Measurements from ENCODE around the gene CEP170B.
"Not testable (repeated sequence)": the region's sequence is repeated elsewhere in the genome, so short reads cannot be mapped to it uniquely, and the experiment has no call there.

The CEP170B gene

GRCh38 chr14:104917116-104917515, 52.0 kb downstream of the CEP170B start:
- DNase-seq = no peak

GRCh38 chr14:104917993-104918392, 52.9 kb downstream of the CEP170B start:
- DNase-seq = no peak

- DNase-seq = not testable (repeated sequence)
Measured at GRCh38 chr14:104919152-104919992, 54.3 kb downstream of the CEP170B start.

- no peak for DNase-seq
Measured at GRCh38 chr14:104919993-104920315, 54.9 kb downstream of the CEP170B start.

DNA sequence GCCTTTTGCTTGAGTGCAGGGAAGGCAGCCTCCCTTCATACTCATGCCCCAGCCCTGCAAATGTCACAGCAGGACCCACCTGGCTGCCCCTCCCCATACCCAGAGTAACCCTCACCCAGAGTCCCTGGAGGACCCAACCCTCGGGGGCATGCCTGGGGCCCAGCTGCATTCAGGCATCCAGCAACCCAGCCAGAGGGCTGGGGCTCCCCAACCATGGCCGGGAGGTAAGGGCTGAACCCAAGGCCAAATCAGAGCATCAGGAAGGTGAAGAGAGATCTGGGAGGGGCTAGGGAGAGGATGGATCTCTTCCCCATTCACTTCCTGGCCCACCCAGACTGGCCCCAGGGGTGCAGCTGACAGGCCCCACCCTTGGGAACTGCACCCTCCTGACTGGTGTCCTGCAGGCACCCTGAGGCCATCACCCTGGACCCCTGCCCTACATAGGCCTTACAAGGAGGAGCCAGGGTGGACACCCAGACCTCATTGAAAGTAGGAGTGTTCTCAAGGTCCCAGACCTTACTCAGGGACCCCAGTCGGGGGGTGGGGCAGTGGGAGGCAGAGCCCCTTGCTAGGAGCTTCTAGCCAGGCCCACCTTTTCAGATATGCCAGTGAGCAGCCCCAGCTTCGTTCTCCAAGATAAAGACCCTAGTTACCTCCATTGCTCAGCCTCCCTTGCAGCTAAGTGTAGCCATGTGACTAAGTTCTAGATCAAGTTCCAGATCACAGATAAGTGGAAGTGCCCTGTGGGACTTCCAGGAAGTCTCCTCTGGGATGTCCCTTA, 58.8 kb downstream of the CEP170B start:
- DNase-seq = no peak

- no peak for DNase-seq
Measured at GRCh38 chr14:104924421-104925213, 59.5 kb downstream of the CEP170B start, which contains the start of gene PLD4. Gene PLD4, plus strand, starts transcription at chr14:104924879. Its CDS starts 2,262 bp downstream, at chr14:104927141.

- DNase-seq = no peak
Measured at GRCh38 chr14:104925214-104925854, 60.3 kb downstream of the CEP170B start.

- no peak for DNase-seq
Measured at GRCh38 chr14:104925855-104926609, 61.0 kb downstream of the CEP170B start.

DNA sequence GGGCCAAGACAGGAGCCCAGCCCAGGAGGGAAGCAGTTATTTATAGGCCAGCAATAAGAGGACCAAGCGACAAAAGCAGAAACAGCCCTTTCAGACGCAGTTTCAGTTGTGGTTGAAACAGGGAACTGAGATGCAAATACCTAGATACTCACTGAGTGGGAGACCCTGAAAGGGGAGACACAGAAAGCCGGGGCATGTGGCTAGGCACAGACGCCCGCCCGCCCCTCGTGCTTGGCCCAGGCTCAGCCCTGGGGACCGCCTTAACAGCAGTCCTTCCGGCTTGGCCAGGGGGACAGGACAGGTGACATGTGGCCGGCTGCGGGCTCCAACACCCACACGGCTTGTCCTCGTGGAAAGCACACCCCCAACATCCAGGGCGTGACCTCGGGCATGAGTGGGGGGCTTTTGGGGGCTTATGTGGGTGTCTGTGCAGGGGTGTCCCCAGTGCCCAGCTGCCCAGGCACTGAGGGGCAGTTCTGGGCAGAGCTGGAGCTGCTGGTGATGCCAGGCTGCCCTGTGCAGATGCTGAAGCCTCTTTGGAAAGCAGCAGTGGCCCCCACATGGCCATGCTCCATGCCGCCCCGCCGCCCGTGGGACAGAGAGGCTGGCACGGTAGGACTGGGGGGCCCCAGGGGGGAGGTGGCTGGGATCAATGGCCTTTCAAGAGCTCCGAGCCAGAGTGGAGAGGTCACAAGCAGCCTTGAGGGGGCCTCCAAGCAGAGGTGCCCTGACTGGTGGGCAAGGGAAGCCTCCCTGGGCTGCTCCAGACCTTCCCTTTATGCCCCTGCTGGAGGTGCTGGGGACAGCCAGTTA, 61.8 kb downstream of the CEP170B start:
- DNase-seq = peak in 1 of 5 experiments; percentile 11

GRCh38 chr14:104927432-104927816, 62.4 kb downstream of the CEP170B start:
- DNase-seq = no peak

- no peak for DNase-seq
Measured at GRCh38 chr14:104927901-104928300, 62.8 kb downstream of the CEP170B start.

- DNase-seq = no peak
Measured at GRCh38 chr14:104928391-104929133, 63.5 kb downstream of the CEP170B start.

DNA sequence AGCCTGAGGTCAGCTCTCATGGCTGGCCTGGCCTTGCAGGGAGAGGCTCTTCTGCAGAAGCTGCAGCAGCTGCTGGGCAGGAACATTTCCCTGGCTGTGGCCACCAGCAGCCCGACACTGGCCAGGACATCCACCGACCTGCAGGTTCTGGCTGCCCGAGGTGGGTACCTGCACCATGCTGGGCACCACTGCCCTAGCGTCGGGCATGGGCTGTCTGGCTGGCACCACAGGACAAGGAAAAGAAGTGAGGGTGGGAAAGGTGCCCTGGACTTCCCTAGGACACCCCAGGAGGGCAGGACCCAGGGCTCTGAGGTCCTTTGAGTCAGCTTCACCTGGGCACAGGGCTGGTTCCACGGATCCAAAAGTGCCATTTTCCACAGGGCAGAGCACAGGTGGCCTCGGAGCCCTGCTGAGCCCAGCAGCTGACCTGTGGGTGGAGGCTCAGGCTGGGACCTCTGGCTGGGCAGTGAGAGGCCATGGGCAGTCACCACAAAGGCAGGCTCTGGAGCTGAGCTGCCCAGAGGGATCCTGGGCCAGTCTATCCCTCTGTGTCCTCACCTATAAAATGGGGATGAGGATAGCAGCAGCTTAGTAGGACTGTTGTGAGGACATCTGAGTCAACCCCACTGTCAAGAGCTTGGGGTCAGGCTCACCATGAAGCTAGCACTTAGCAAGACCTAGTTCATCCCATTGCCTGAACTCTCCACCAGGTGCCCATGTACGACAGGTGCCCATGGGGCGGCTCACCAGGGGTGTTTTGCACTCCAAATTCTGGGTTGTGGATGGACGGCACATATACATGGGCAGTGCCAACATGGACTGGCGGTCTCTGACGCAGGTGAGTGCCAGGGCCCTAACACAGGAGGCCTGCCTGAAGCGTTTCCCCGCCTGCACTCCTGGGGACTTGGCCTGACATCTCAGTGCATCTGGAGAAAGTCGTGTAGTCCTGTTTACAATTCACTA, 64.5 kb downstream of the CEP170B start:
- no peak for DNase-seq

DNA sequence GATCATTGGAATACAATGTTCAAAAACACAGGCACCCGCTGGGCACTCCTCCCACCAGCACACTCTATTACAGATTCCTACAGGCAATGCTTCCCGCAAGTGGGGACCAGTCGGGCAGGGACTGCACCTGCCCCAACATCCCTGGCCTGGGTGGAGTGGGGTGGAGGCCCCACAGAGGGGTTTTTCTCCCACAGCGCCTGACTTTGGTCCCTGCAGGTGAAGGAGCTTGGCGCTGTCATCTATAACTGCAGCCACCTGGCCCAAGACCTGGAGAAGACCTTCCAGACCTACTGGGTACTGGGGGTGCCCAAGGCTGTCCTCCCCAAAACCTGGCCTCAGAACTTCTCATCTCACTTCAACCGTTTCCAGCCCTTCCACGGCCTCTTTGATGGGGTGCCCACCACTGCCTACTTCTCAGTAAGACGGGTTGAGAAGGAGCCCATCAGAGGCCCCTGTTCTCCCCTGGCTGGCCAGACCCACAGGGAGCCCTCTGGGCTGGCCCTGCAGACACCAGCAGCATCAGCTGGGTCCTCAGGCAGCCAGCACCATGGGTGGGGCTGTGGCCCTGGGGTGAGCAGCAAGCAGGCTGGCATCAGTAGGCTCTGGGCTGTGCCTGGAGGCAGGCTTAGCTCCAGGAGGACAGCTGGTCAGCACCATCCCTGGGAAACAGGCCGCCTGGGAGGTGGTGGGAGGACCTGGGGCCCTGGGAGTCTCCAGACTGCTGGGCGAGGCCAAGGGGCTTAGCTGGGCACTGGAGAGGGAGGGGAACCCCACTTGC, 65.6 kb downstream of the CEP170B start:
- DNase-seq = no peak

DNA sequence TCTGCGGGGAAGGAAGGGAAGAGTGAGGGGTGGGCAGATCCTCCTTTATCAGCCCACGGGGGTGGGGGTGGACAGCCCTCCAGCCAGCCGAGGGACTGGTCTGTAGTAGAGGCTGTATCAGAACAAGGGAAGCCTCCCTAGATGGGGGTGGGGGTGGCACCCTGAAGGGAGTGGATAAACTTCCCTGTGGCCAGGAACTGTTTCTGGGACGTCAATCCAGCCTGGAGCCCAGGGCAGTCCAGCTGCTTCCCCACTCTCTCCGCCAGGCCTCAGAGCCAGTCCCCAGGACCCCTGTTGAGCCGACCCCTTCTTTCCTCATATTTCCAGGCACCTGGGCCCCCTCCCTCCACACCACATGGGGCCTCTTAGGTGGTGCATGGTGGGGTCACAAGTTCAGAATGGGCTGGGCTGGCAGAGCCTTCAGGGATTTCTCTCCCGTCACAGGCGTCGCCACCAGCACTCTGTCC, 66.3 kb downstream of the CEP170B start:
- DNase-seq = no peak

GRCh38 chr14:104931771-104932675, 67.0 kb downstream of the CEP170B start:
- DNase-seq = no peak

Data from T-helper 2 cell (primary cell).